HEK293 (cell line): ENCODE measurements around the gene AK8.

Experiments used
- CTCF ChIA-PET: fragments of 350-600 bp; formaldehyde crosslinking; extraction: SDS; loops from one replicate; lab custom pipeline; 2021; ENCODE audit warnings: antibody characterized with exemption; lab: Yijun Ruan, JAX
- POLR2A ChIA-PET: fragments of 300-600 bp; formaldehyde crosslinking; extraction: SDS; loops from one replicate; lab custom pipeline; 2020; ENCODE audit warnings: antibody characterized with exemption, inconsistent platforms; lab: Yijun Ruan, JAX
- H3K27ac ChIP-seq: fragments of 200-500 bp; sonication (Bioruptor generic); 2 replicates; pipeline ENCODE4 v1.5.1; 2014; ENCODE audit warnings: low read depth, low read length, control low read depth, inconsistent platforms; ENCODE audit errors: extremely low read depth
- H3K36me3 ChIP-seq, 2 experiments: fragments of 200-500 bp in 1 of 2; sonication (Bioruptor generic) in 1 of 2; 1 replicate in 1 of 2; 2 replicates in 1 of 2; pipeline ENCODE4 v1.5.1; 2014 to 2017; ENCODE audit warnings: inconsistent platforms in 2 of 2, low read length in 2 of 2; ENCODE audit not compliant: control insufficient read depth in 2 of 2, insufficient read depth in 1 of 2
- H3K4me1 ChIP-seq: fragments of 200-500 bp; sonication (Bioruptor generic); 2 replicates; pipeline ENCODE4 v1.5.1; 2014; ENCODE audit warnings: mild to moderate bottlenecking, low read length, inconsistent platforms; ENCODE audit not compliant: control insufficient read depth, insufficient read depth
- H3K4me3 ChIP-seq: 2 replicates; pipeline ENCODE4 v1.5.1; 2011; ENCODE audit warnings: low read depth, mild to moderate bottlenecking, control low read depth, low read length, moderate library complexity
- H3K9me3 ChIP-seq: fragments of 200-500 bp; sonication (Bioruptor generic); 2 replicates; pipeline ENCODE4 v1.5.1; 2014; ENCODE audit warnings: low read depth, low read length, inconsistent platforms; ENCODE audit not compliant: control insufficient read depth, insufficient read depth
- CTCF ChIP-seq: fragments of 450-650 bp; formaldehyde crosslinking; IDR thresholded peaks from 2 replicates; pipeline ENCODE4 v1.5.1; 2016; ENCODE audit warnings: missing biosample characterization, missing genetic modification characterization
- FEZF1 ChIP-seq: fragments of 450-650 bp; formaldehyde crosslinking; IDR thresholded peaks from 2 replicates; pipeline ENCODE4 v1.5.1; 2016; ENCODE audit warnings: missing biosample characterization, missing genetic modification characterization
- GLIS2 ChIP-seq: fragments of 450-650 bp; formaldehyde crosslinking; IDR thresholded peaks from 2 replicates; pipeline ENCODE4 v1.5.1; 2016; ENCODE audit warnings: missing biosample characterization, missing genetic modification characterization
- HOXA7 ChIP-seq: sonication (generic); formaldehyde crosslinking; IDR thresholded peaks from 2 replicates; pipeline ENCODE4 v1.8.1; 2022; ENCODE audit warnings: missing genetic modification reagents, borderline replicate concordance
- KLF17 ChIP-seq: fragments of 450-650 bp; formaldehyde crosslinking; IDR thresholded peaks from 2 replicates; pipeline ENCODE4 v1.5.1; 2016; ENCODE audit warnings: missing biosample characterization, missing genetic modification characterization
- KLF8 ChIP-seq: fragments of 450-650 bp; formaldehyde crosslinking; IDR thresholded peaks from 2 replicates; pipeline ENCODE4 v1.5.1; 2016; ENCODE audit warnings: missing biosample characterization, missing genetic modification characterization
- REPIN1 ChIP-seq: fragments of 450-650 bp; formaldehyde crosslinking; IDR thresholded peaks from 2 replicates; pipeline ENCODE4 v1.5.1; 2017; ENCODE audit warnings: missing biosample characterization, missing genetic modification characterization, low read depth
- REST ChIP-seq: fragments of 450-650 bp; formaldehyde crosslinking; IDR thresholded peaks from 2 replicates; pipeline ENCODE4 v1.5.1; 2016; ENCODE audit warnings: missing biosample characterization, missing genetic modification characterization
- SETDB1 ChIP-seq: IDR thresholded peaks from one replicate; pipeline ENCODE4 v1.6.1; 2017; ENCODE audit warnings: mild to moderate bottlenecking, low read length, moderate library complexity, mixed read lengths; ENCODE audit not compliant: insufficient read length
- SP2 ChIP-seq: fragments of 450-650 bp; formaldehyde crosslinking; IDR thresholded peaks from 2 replicates; pipeline ENCODE4 v1.5.1; 2016; ENCODE audit warnings: missing biosample characterization, missing genetic modification characterization
- TRIM28 ChIP-seq: IDR thresholded peaks from 2 replicates; pipeline ENCODE4 v1.6.1; 2011; ENCODE audit warnings: low read length, control low read depth, borderline replicate concordance
- TSHZ1 ChIP-seq: fragments of 450-650 bp; formaldehyde crosslinking; IDR thresholded peaks from 2 replicates; pipeline ENCODE4 v1.5.1; 2016; ENCODE audit warnings: missing biosample characterization, missing genetic modification characterization, borderline replicate concordance
- ZBTB44 ChIP-seq: fragments of 450-650 bp; IDR thresholded peaks from 2 replicates; pipeline ENCODE4 v1.5.1; 2018; ENCODE audit warnings: missing biosample characterization, mild to moderate bottlenecking, missing genetic modification characterization
- ZFHX2 ChIP-seq: fragments of 450-650 bp; formaldehyde crosslinking; conservative IDR thresholded peaks from 2 replicates; pipeline ENCODE4 v1.5.1; 2016; ENCODE audit warnings: missing biosample characterization, missing genetic modification characterization
- ZNF10 ChIP-seq: fragments of 450-650 bp; formaldehyde crosslinking; IDR thresholded peaks from 2 replicates; pipeline ENCODE4 v1.5.1; 2017; ENCODE audit warnings: missing biosample characterization, missing genetic modification characterization
- ZNF157 ChIP-seq: fragments of 450-650 bp; formaldehyde crosslinking; IDR thresholded peaks from 2 replicates; pipeline ENCODE4 v1.5.1; 2016; ENCODE audit warnings: missing biosample characterization, missing genetic modification characterization
- ZNF184 ChIP-seq: fragments of 450-650 bp; IDR thresholded peaks from 2 replicates; pipeline ENCODE4 v1.5.1; 2018; ENCODE audit warnings: missing biosample characterization, mild to moderate bottlenecking, missing genetic modification characterization
- ZNF248 ChIP-seq: fragments of 450-650 bp; formaldehyde crosslinking; IDR thresholded peaks from 2 replicates; pipeline ENCODE4 v1.5.1; 2017; ENCODE audit warnings: missing biosample characterization, missing genetic modification characterization
- ZNF354C ChIP-seq: fragments of 450-650 bp; formaldehyde crosslinking; IDR thresholded peaks from 2 replicates; pipeline ENCODE4 v1.5.1; 2016; ENCODE audit warnings: missing biosample characterization, missing genetic modification characterization, low read depth, borderline replicate concordance
- ZNF404 ChIP-seq: fragments of 450-650 bp; formaldehyde crosslinking; IDR thresholded peaks from 2 replicates; pipeline ENCODE4 v1.5.1; 2017; ENCODE audit warnings: missing biosample characterization, missing genetic modification characterization
- ZNF585B ChIP-seq: fragments of 450-650 bp; formaldehyde crosslinking; IDR thresholded peaks from 2 replicates; pipeline ENCODE4 v1.5.1; 2016; ENCODE audit warnings: missing biosample characterization, missing genetic modification characterization
- ZNF623 ChIP-seq: fragments of 450-650 bp; formaldehyde crosslinking; IDR thresholded peaks from 2 replicates; pipeline ENCODE4 v1.5.1; 2016; ENCODE audit warnings: missing biosample characterization, missing genetic modification characterization
- ZNF626 ChIP-seq: fragments of 450-650 bp; sonication (Bioruptor Pico); formaldehyde crosslinking; IDR thresholded peaks from 2 replicates; pipeline ENCODE4 v1.5.1; 2018; ENCODE audit warnings: missing biosample characterization, missing genetic modification characterization, inconsistent platforms
- ZNF664 ChIP-seq: fragments of 450-650 bp; formaldehyde crosslinking; IDR thresholded peaks from 2 replicates; pipeline ENCODE4 v1.5.1; 2016; ENCODE audit warnings: missing biosample characterization, missing genetic modification characterization
- ZNF791 ChIP-seq: fragments of 450-650 bp; formaldehyde crosslinking; IDR thresholded peaks from 2 replicates; pipeline ENCODE4 v1.5.1; 2016; ENCODE audit warnings: missing biosample characterization, missing genetic modification characterization

Gene AK8

GRCh38 chr9:132824151-132824550 is 53.9 kb downstream of the AK8 start:
- POLR2A ChIA-PET, result no interaction called here
- Histone ChIP-seq H3K4me3 (no peak overlapping the region), H3K36me3 (no peaks in the 10 kb centered on the region), H3K4me1 (no peaks in the 10 kb centered on the region), H3K27ac (no peak overlapping the region), H3K9me3 (no peaks in the 10 kb centered on the region)
- CTCF ChIA-PET, result no interaction called here
- TF ChIP-seq FEZF1 (tag by site-specific recombination), result no peak
- no peak for TF ChIP-seq ZNF10
- TF ChIP-seq ZNF791 (tag by site-specific recombination), result no peak
- no peak for TF ChIP-seq ZFHX2 (tag by site-specific recombination)
- no peak for TF ChIP-seq ZNF354C
- no peak for TF ChIP-seq ZNF248 (tag by site-specific recombination)

- H3K4me1 ChIP-seq, result no peaks in the 10 kb centered on the region
- ChIA-PET POLR2A (no interaction called here), CTCF (interaction anchor here (0.7 kb wide), 1 partner anchor 148 kb away, joined by 4 read pairs; no protein-coding TSS in a partner anchor)
- H3K27ac ChIP-seq, result no peak overlapping the region
- no peak overlapping the region for H3K4me3 ChIP-seq
- H3K9me3 ChIP-seq, result no peaks in the 10 kb centered on the region
- H3K36me3 ChIP-seq, result no peaks in the 10 kb centered on the region
- TF ChIP-seq HOXA7 (CRISPR knock-in tag), result no peak
- no peak for TF ChIP-seq REST (tag by site-specific recombination)
- TF ChIP-seq ZNF623 (tag by site-specific recombination), result no peak
- no peak for TF ChIP-seq TSHZ1
- no peak for TF ChIP-seq ZNF664 (tag by site-specific recombination)
- TF ChIP-seq ZNF157 (tag by site-specific recombination), result no peak
- TF ChIP-seq ZNF585B (tag by site-specific recombination), result no peak
- TF ChIP-seq SP2 (tag by site-specific recombination), result no peak
- TF ChIP-seq ZBTB44 (tag by site-specific recombination), result no peak
- no peak for TF ChIP-seq ZNF626 (tag by site-specific recombination)
- no peak for TF ChIP-seq ZNF404 (tag by site-specific recombination)
- no peak for TF ChIP-seq TRIM28
- TF ChIP-seq KLF8 (tag by site-specific recombination), result no peak
- TF ChIP-seq GLIS2 (tag by site-specific recombination), result no peak
- no peak for TF ChIP-seq REPIN1 (tag by site-specific recombination)
- no peak for TF ChIP-seq SETDB1
- no peak for TF ChIP-seq ZNF184
- no peak for TF ChIP-seq KLF17 (tag by site-specific recombination)
- no peak for TF ChIP-seq CTCF (tag by site-specific recombination)
These were observed 54.5 kb downstream of the AK8 start for GRCh38 chr9:132823370-132824145.
